GM08714 (cell line): ENCODE results near the gene SLC1A2.
"Not testable (repeated sequence)": the region's sequence is repeated elsewhere in the genome, so short reads cannot be mapped to it uniquely, and the experiment has no call there.

ENCODE experiments used
- H3K4me3 ChIP-seq: fragments of 200-500 bp; sonication (Bioruptor generic); 2 replicates; pipeline ENCODE4 v1.5.1; 2014; ENCODE audit warnings: mild to moderate bottlenecking, low read length, inconsistent platforms
- ZNF274 ChIP-seq: IDR thresholded peaks from 2 replicates; pipeline ENCODE4 v1.6.1; 2012; ENCODE audit warnings: mild to moderate bottlenecking, low read depth, low read length

Gene SLC1A2

GRCh38 chr11:35236667-35237003, 182.7 kb downstream of the SLC1A2 start:
- no peak for TF ChIP-seq ZNF274
- H3K4me3 ChIP-seq: no peak overlapping the region

GRCh38 chr11:35235936-35236666, 183.3 kb downstream of the SLC1A2 start:
- TF ChIP-seq ZNF274: no peak
- H3K4me3 ChIP-seq: no peak overlapping the region

GRCh38 chr11:35235498-35235897, 183.9 kb downstream of the SLC1A2 start:
- no peak for TF ChIP-seq ZNF274

DNA sequence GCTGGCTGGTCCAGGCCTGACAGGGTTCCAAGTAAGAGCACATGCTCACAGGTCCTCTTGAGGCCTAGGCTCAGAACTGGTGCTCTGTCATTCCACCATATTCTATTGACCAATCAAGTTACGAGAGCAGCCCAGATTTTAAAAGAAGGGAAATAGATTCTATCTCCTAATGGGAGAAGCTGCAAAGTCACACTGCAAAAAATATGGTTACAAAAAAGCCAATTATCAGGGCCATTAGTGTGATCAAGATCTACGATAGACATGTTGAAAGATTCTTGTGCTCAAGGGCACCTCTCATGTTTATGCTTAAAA, 184.2 kb downstream of the SLC1A2 start:
- H3K4me3 ChIP-seq: no peak overlapping the region
- no peak for TF ChIP-seq ZNF274

More at GRCh38 chr11:35235498-35235897, 183.9 kb downstream of the SLC1A2 start:
- H3K4me3 ChIP-seq: no peak overlapping the region

GRCh38 chr11:35234460-35235156, 184.8 kb downstream of the SLC1A2 start:
- H3K4me3 ChIP-seq: no peak overlapping the region
- TF ChIP-seq ZNF274: no peak

- no peak overlapping the region for H3K4me3 ChIP-seq
- TF ChIP-seq ZNF274: no peak
These were observed 185.8 kb downstream of the SLC1A2 start for GRCh38 chr11:35233518-35233917.

GRCh38 chr11:35232891-35233330, 186.4 kb downstream of the SLC1A2 start:
- TF ChIP-seq ZNF274: no peak

GRCh38 chr11:35231076-35231860, 188.1 kb downstream of the SLC1A2 start:
- TF ChIP-seq ZNF274: no peak
- no peak overlapping the region for H3K4me3 ChIP-seq

More at GRCh38 chr11:35232891-35233330, 186.4 kb downstream of the SLC1A2 start:
- no peak overlapping the region for H3K4me3 ChIP-seq

GRCh38 chr11:35230388-35230787, 189.0 kb downstream of the SLC1A2 start:
- TF ChIP-seq ZNF274: no peak
- H3K4me3 ChIP-seq: no peak overlapping the region

DNA sequence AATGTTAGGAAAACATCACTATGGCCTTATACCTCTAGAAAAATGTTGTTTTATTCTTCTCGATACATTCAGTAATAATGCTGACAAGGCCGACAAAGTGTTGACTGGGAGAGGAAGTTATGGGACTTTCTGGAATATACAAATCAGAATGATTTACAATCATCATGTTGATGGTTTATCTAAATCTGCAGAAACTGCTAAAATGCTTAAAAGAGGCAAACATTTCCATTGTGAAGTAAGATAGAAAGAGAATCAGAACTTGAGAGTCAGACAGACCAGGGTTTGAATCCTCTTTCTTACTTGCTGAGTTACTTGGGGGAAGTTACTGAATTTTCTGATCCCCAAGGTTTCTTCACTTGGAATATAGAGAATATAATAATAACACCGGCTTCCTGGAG, 191.0 kb downstream of the SLC1A2 start:
- TF ChIP-seq ZNF274: no peak

DNA sequence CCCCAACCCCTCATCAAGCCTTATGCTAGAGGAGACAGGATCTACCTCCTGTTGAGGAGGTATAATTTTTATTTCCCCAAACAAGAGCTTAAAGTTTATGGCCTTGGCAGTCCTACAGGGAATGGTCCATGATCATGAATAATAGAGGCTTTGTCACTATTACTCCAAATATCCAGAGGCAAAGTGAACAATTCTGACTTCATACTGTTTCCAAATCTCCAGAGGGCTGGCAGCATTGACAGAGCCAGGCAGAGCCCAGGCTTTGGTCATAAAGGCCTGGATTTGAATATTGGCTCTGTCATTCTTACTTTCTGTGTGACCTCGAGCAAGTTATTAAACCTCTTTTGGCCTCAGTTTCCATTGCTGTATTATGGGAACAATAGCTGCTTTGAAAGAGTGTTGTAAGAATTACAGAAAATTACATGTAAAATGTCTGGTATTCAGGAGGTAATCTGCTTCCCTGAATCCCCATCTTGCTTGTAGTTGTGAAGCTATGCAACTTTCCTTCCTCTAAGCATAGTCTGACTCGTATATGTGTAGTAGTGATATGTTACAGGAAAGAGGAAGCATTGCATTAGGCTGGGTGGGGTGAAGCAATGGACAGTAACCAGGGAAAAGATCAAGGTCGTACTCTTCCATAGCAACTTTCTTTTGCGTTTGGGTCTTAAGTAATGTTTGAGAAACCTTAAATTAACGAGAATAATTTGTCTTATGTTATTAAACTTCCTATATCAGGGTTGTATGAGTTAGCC, 191.6 kb downstream of the SLC1A2 start:
- no peak overlapping the region for H3K4me3 ChIP-seq
- TF ChIP-seq ZNF274: no peak

More for the DNA sequence above, 191.0 kb downstream of the SLC1A2 start:
- no peak overlapping the region for H3K4me3 ChIP-seq

GRCh38 chr11:35226756-35227155, 192.6 kb downstream of the SLC1A2 start:
- H3K4me3 ChIP-seq: not testable (repeated sequence)

DNA sequence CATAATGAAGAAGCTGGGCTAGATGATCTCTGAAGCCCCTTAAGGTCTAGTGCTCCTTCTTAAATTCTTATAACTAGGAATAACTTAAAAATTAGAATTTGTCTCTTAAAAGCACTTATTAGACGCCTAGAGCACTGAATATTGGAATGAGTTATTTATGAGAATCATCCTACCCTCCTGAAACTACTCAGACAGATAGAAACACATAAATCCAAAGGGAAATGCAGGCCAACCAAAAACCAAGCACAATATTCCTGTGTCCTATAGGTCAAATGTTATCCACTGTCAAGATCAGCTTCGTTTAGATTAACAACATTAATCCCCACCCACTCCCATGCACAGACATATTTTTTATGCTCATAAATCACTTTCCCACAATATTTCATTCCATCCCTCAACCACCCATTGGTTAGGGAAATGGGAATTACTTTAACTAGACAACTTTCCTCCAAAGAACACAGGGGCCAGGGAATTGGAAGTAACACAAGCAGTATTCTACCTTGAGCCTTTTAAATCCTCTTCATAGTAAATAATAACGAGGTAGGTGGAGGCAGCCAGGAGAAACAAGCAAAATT, 193.3 kb downstream of the SLC1A2 start:
- H3K4me3 ChIP-seq: no peak overlapping the region
- no peak for TF ChIP-seq ZNF274

- H3K4me3 ChIP-seq: no peak overlapping the region
- no peak for TF ChIP-seq ZNF274
These were observed 195.4 kb downstream of the SLC1A2 start for GRCh38 chr11:35223991-35224390.
